Measurements from ENCODE around the gene TPGS2.
"Not testable (repeated sequence)": the region's sequence is repeated elsewhere in the genome, so short reads cannot be mapped to it uniquely, and the experiment has no call there.

The TPGS2 gene

GRCh38 chr18:36828630-36829361 lies at the start of gene TPGS2, which contains the start of gene KIAA1328:
Gene TPGS2 (minus strand): TSS chr18:36829002. CDS start chr18:36828767, 235 bp downstream.
Gene KIAA1328 (plus strand): TSS chr18:36829127. CDS start chr18:36829139, 12 bp downstream.
- DNase-seq (ENCODE audit: low read depth in 1 of 2, low spot score in 1 of 2), result peak; percentile 85 to 95
- in situ Hi-C loops (cut with HindIII; ENCODE audit: low pct_unique_long_range_greater_than_20kb, low sequenced_read_pairs), result no loop called here
- no peak for TF ChIP-seq JUND (IDR thresholded peaks at IDR 0.05; ENCODE audit: low read depth)

GRCh38 chr18:36873826-36874225 lies 45.0 kb upstream of the TPGS2 start:
- DNase-seq (ENCODE audit: low read depth in 1 of 2, low spot score in 1 of 2); in situ Hi-C loops (cut with HindIII; ENCODE audit: low pct_unique_long_range_greater_than_20kb, low sequenced_read_pairs): not testable (repeated sequence)

GRCh38 chr18:36872329-36872728 lies 43.5 kb upstream of the TPGS2 start:
- TF ChIP-seq JUND (IDR thresholded peaks at IDR 0.05; ENCODE audit: low read depth), result no peak
- DNase-seq (ENCODE audit: low read depth in 1 of 2, low spot score in 1 of 2), result no peak
- in situ Hi-C loops (cut with HindIII; ENCODE audit: low pct_unique_long_range_greater_than_20kb, low sequenced_read_pairs), result no loop called here

GRCh38 chr18:36871801-36872200 lies 43.0 kb upstream of the TPGS2 start:
- no peak for DNase-seq (ENCODE audit: low read depth in 1 of 2, low spot score in 1 of 2)
- TF ChIP-seq JUND (IDR thresholded peaks at IDR 0.05; ENCODE audit: low read depth), result no peak
- in situ Hi-C loops (cut with HindIII; ENCODE audit: low pct_unique_long_range_greater_than_20kb, low sequenced_read_pairs), result no loop called here

- no peak for TF ChIP-seq JUND (IDR thresholded peaks at IDR 0.05; ENCODE audit: low read depth)
- DNase-seq (ENCODE audit: low read depth in 1 of 2, low spot score in 1 of 2), result no peak
- in situ Hi-C loops (cut with HindIII; ENCODE audit: low pct_unique_long_range_greater_than_20kb, low sequenced_read_pairs), result no loop called here
Observed at GRCh38 chr18:36867056-36867455, 38.3 kb upstream of the TPGS2 start.

- in situ Hi-C loops (cut with HindIII; ENCODE audit: low pct_unique_long_range_greater_than_20kb, low sequenced_read_pairs), result no loop called here
- TF ChIP-seq JUND (IDR thresholded peaks at IDR 0.05; ENCODE audit: low read depth), result no peak
- DNase-seq (ENCODE audit: low read depth in 1 of 2, low spot score in 1 of 2), result no peak
Observed at GRCh38 chr18:36862182-36862581, 33.4 kb upstream of the TPGS2 start.

GRCh38 chr18:36856815-36857214 lies 28.0 kb upstream of the TPGS2 start:
- in situ Hi-C loops (cut with HindIII; ENCODE audit: low pct_unique_long_range_greater_than_20kb, low sequenced_read_pairs), result no loop called here
- DNase-seq (ENCODE audit: low read depth in 1 of 2, low spot score in 1 of 2), result no peak

GRCh38 chr18:36851202-36851590 lies 22.4 kb upstream of the TPGS2 start:
- no peak for DNase-seq (ENCODE audit: low read depth in 1 of 2, low spot score in 1 of 2)
- in situ Hi-C loops (cut with HindIII; ENCODE audit: low pct_unique_long_range_greater_than_20kb, low sequenced_read_pairs), result no loop called here
- no peak for TF ChIP-seq JUND (IDR thresholded peaks at IDR 0.05; ENCODE audit: low read depth)

More at GRCh38 chr18:36856815-36857214, 28.0 kb upstream of the TPGS2 start:
- TF ChIP-seq JUND (IDR thresholded peaks at IDR 0.05; ENCODE audit: low read depth), result no peak

GRCh38 chr18:36850527-36851201 lies 21.9 kb upstream of the TPGS2 start:
- DNase-seq (ENCODE audit: low read depth in 1 of 2, low spot score in 1 of 2), result no peak
- in situ Hi-C loops (cut with HindIII; ENCODE audit: low pct_unique_long_range_greater_than_20kb, low sequenced_read_pairs), result no loop called here
- no peak for TF ChIP-seq JUND (IDR thresholded peaks at IDR 0.05; ENCODE audit: low read depth)

GRCh38 chr18:36849288-36850006 lies 20.6 kb upstream of the TPGS2 start:
- in situ Hi-C loops (cut with HindIII; ENCODE audit: low pct_unique_long_range_greater_than_20kb, low sequenced_read_pairs), result no loop called here
- TF ChIP-seq JUND (IDR thresholded peaks at IDR 0.05; ENCODE audit: low read depth), result no peak
- DNase-seq (ENCODE audit: low read depth in 1 of 2, low spot score in 1 of 2), result peak in 1 of 2 experiments; percentile 61

- no peak for TF ChIP-seq JUND (IDR thresholded peaks at IDR 0.05; ENCODE audit: low read depth)
- in situ Hi-C loops (cut with HindIII; ENCODE audit: low pct_unique_long_range_greater_than_20kb, low sequenced_read_pairs), result no loop called here
Observed at GRCh38 chr18:36848609-36849008, 19.8 kb upstream of the TPGS2 start.

GRCh38 chr18:36843784-36844183 lies 15.0 kb upstream of the TPGS2 start:
- TF ChIP-seq JUND (IDR thresholded peaks at IDR 0.05; ENCODE audit: low read depth), result no peak

More at GRCh38 chr18:36848609-36849008, 19.8 kb upstream of the TPGS2 start:
- no peak for DNase-seq (ENCODE audit: low read depth in 1 of 2, low spot score in 1 of 2)

GRCh38 chr18:36843199-36843598 lies 14.4 kb upstream of the TPGS2 start:
- TF ChIP-seq JUND (IDR thresholded peaks at IDR 0.05; ENCODE audit: low read depth), result no peak
- in situ Hi-C loops (cut with HindIII; ENCODE audit: low pct_unique_long_range_greater_than_20kb, low sequenced_read_pairs), result no loop called here
- no peak for DNase-seq (ENCODE audit: low read depth in 1 of 2, low spot score in 1 of 2)

More at GRCh38 chr18:36843784-36844183, 15.0 kb upstream of the TPGS2 start:
- no peak for DNase-seq (ENCODE audit: low read depth in 1 of 2, low spot score in 1 of 2)
- in situ Hi-C loops (cut with HindIII; ENCODE audit: low pct_unique_long_range_greater_than_20kb, low sequenced_read_pairs), result no loop called here
